H9 (cell line): ENCODE measurements around the gene SIGLEC8. TPM values are rescaled to one million over a fixed set of nuclear protein-coding genes. Genes with fewer than 3 reads are reported as not detected.

Source experiments
- DNase-seq: peaks from one replicate; pipeline ENCODE4 v3.0.0-alpha.2; 2017
- H2AFZ ChIP-seq: one replicate; pipeline ENCODE4 v1.6.1; 2013; ENCODE audit warnings: mild to moderate bottlenecking, low read length, control low read depth, moderate library complexity
- H2AK5ac ChIP-seq: 2 replicates; pipeline ENCODE4 v1.6.1; 2013; ENCODE audit warnings: low read length, control low read depth, mixed read lengths; ENCODE audit not compliant: insufficient read length
- H2BK120ac ChIP-seq: one replicate; pipeline ENCODE4 v1.6.1; 2013; ENCODE audit warnings: low read depth, mild to moderate bottlenecking, low read length, control low read depth, inconsistent platforms; ENCODE audit not compliant: poor library complexity, severe bottlenecking
- H2BK12ac ChIP-seq: 2 replicates; pipeline ENCODE4 v1.6.1; 2013; ENCODE audit warnings: low read length, control low read depth, mixed read lengths, low read depth; ENCODE audit not compliant: insufficient read length
- H2BK15ac ChIP-seq: 2 replicates; pipeline ENCODE4 v1.6.1; 2013; ENCODE audit warnings: low read depth, low read length, control low read depth
- H2BK20ac ChIP-seq: one replicate; pipeline ENCODE4 v1.6.1; 2013; ENCODE audit warnings: low read depth, mild to moderate bottlenecking, low read length, control low read depth, inconsistent platforms; ENCODE audit not compliant: poor library complexity, severe bottlenecking
- H2BK5ac ChIP-seq: 2 replicates; pipeline ENCODE4 v1.6.1; 2013; ENCODE audit warnings: low read length, control low read depth, mixed read lengths; ENCODE audit not compliant: insufficient read length
- H3K14ac ChIP-seq: 2 replicates; pipeline ENCODE4 v1.6.1; 2013; ENCODE audit warnings: low read length, control low read depth; ENCODE audit not compliant: insufficient read depth
- H3K18ac ChIP-seq: 2 replicates; pipeline ENCODE4 v1.6.1; 2013; ENCODE audit warnings: low read depth, mild to moderate bottlenecking, mixed read lengths, low read length, control low read depth; ENCODE audit not compliant: insufficient read length
- H3K23ac ChIP-seq: 2 replicates; pipeline ENCODE4 v1.6.1; 2013; ENCODE audit warnings: low read length, control low read depth, mixed read lengths, low read depth; ENCODE audit not compliant: insufficient read length
- H3K23me2 ChIP-seq: 2 replicates; pipeline ENCODE4 v1.6.1; 2013; ENCODE audit warnings: low read depth, mild to moderate bottlenecking, mixed read lengths, low read length, control low read depth; ENCODE audit not compliant: insufficient read length, poor library complexity, severe bottlenecking
- H3K27ac ChIP-seq: 2 replicates; pipeline ENCODE4 v1.5.1; 2013; ENCODE audit warnings: low read length, control low read depth, mixed read lengths, low read depth; ENCODE audit not compliant: insufficient read length
- H3K27me3 ChIP-seq: 2 replicates; pipeline ENCODE4 v1.6.1; 2013; ENCODE audit warnings: low read length, control low read depth, inconsistent platforms; ENCODE audit not compliant: insufficient read depth
- H3K4ac ChIP-seq: 2 replicates; pipeline ENCODE4 v1.6.1; 2013; ENCODE audit warnings: low read depth, mild to moderate bottlenecking, control low read depth, inconsistent platforms, low read length, moderate library complexity
- H3K4me1 ChIP-seq: 2 replicates; pipeline ENCODE4 v1.6.1; 2013; ENCODE audit warnings: low read length, control low read depth, inconsistent platforms; ENCODE audit not compliant: insufficient read depth
- H3K4me2 ChIP-seq: 2 replicates; pipeline ENCODE4 v1.6.1; 2013; ENCODE audit warnings: low read length, control low read depth, mixed read lengths; ENCODE audit not compliant: insufficient read length, insufficient read depth
- H3K56ac ChIP-seq: 2 replicates; pipeline ENCODE4 v1.6.1; 2013; ENCODE audit warnings: low read depth, mild to moderate bottlenecking, mixed read lengths, low read length, control low read depth; ENCODE audit not compliant: insufficient read length
- H3K79me1 ChIP-seq: 2 replicates; pipeline ENCODE4 v1.6.1; 2013; ENCODE audit warnings: low read depth, mild to moderate bottlenecking, moderate library complexity, low read length, control low read depth, inconsistent platforms; ENCODE audit not compliant: insufficient read depth, poor library complexity, severe bottlenecking
- H3K79me2 ChIP-seq: 2 replicates; pipeline ENCODE4 v1.6.1; 2013; ENCODE audit warnings: low read length, control low read depth, inconsistent platforms; ENCODE audit not compliant: insufficient read depth
- H3K9ac ChIP-seq: 2 replicates; pipeline ENCODE4 v1.6.1; 2013; ENCODE audit warnings: low read length, control low read depth, mixed read lengths; ENCODE audit not compliant: insufficient read length; ENCODE audit errors: extremely low read depth
- H3K9me3 ChIP-seq: one replicate; pipeline ENCODE4 v1.6.1; 2013; ENCODE audit warnings: low read depth, low read length, inconsistent platforms; ENCODE audit not compliant: control insufficient read depth
- H3T11ph ChIP-seq: one replicate; pipeline ENCODE4 v1.6.1; 2013; ENCODE audit warnings: mild to moderate bottlenecking, low read length, control low read depth, inconsistent platforms
- H4K20me1 ChIP-seq: one replicate; pipeline ENCODE4 v1.6.1; 2013; ENCODE audit not compliant: control insufficient read depth, insufficient read length, insufficient read depth
- H4K5ac ChIP-seq: 2 replicates; pipeline ENCODE4 v1.6.1; 2013; ENCODE audit warnings: low read depth, mild to moderate bottlenecking, mixed read lengths, low read length, control low read depth; ENCODE audit not compliant: insufficient read length
- H4K8ac ChIP-seq: replicated peaks from 2 replicates; pipeline ENCODE4 v1.6.1; 2013; ENCODE audit warnings: low read length, control low read depth, mixed read lengths, low read depth; ENCODE audit not compliant: insufficient read length
- H4K91ac ChIP-seq: 2 replicates; pipeline ENCODE4 v1.6.1; 2013; ENCODE audit warnings: low read depth, mild to moderate bottlenecking, moderate library complexity, mixed read lengths, low read length, control low read depth; ENCODE audit not compliant: insufficient read length
- H3K27ac Mint-ChIP-seq, 3 experiments: 2 replicates in 2 of 3; 3 replicates in 1 of 3; pipeline ENCODE4 v1.8.0; 2020 to 2021; ENCODE audit warnings: mixed read lengths in 3 of 3, mild to moderate bottlenecking in 1 of 3, moderate library complexity in 1 of 3
- H3K27me3 Mint-ChIP-seq: 2 replicates; pipeline ENCODE4 v1.8.0; 2021; ENCODE audit warnings: low read depth, mild to moderate bottlenecking, moderate library complexity, mixed read lengths
- H3K36me3 Mint-ChIP-seq, 3 experiments: 2 replicates in 2 of 3; 3 replicates in 1 of 3; pipeline ENCODE4 v1.8.0; 2020 to 2021; ENCODE audit warnings: low read depth in 3 of 3, mixed read lengths in 3 of 3; ENCODE audit not compliant: insufficient read depth in 1 of 3
- H3K4me1 Mint-ChIP-seq, 2 experiments: 2 replicates each; pipeline ENCODE4 v1.8.0; 2020; ENCODE audit warnings: mixed read lengths in 2 of 2
- H3K4me3 Mint-ChIP-seq, 2 experiments: 2 replicates in 1 of 2; 3 replicates in 1 of 2; pipeline ENCODE4 v1.8.0; 2020 to 2021; ENCODE audit warnings: mild to moderate bottlenecking in 2 of 2, mixed read lengths in 2 of 2, moderate library complexity in 1 of 2
- H3K9me3 Mint-ChIP-seq, 2 experiments: 2 replicates in 1 of 2; 3 replicates in 1 of 2; pipeline ENCODE4 v1.8.0; 2020; ENCODE audit warnings: mild to moderate bottlenecking in 2 of 2, mixed read lengths in 2 of 2, moderate library complexity in 1 of 2
- WGBS: extraction: QIAGEN DNeasy Blood & Tissue Kit; methylation state at CpG from one replicate; pipeline ENCODE4 v1.1.7; 2013; ENCODE audit warnings: missing lambda C conversion rate, low lambda C conversion rate, mixed read lengths; ENCODE audit not compliant: insufficient read length; ENCODE audit errors: extremely low coverage; 5-methylcytosine and 5-hydroxymethylcytosine counted together
- total RNA-seq: library from RNA; stranded (reverse); gene quantifications from 2 replicates; pipeline ENCODE4 v1.2.1, GENCODE V29; 2021
- TF ChIP-seq, protein P1 (sequence below): fragments of 200-600 bp; sonication (generic); conservative IDR thresholded peaks from 3 replicates; pipeline ENCODE4 v1.8.0; 2021; ENCODE audit warnings: antibody characterized with exemption, mild to moderate bottlenecking

Gene SIGLEC8
- total RNA-seq, 1 experiment from 2014 or later: not detected

DNA sequence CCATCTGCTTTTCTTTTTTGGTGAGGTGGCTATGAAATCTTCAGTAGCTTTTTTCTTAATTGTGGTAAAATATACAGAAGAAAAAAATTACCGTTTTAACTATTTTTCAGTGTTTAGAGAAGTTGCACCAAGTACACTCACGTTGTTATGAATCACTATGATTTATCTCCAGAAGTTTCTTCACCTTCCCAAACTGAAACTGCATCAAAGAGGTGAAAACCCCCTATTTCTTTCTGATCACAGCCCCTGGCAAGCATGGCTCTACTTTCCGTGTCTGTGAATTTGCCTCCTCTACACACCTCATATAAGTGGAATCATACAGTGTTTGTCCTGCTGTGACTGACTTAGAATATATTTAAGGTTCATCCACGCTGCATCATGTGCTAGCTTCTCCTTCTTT, 25.2 kb downstream of the SIGLEC8 start:
- no peak overlapping the region for H4K8ac ChIP-seq
- no CpG with 5 or more reads among the region's 4 CpGs for WGBS
- no peak overlapping the region for H3K4me3 Mint-ChIP-seq

More for the DNA sequence above, 25.2 kb downstream of the SIGLEC8 start:
- Histone ChIP-seq H3K14ac (no peak overlapping the region), H3K56ac (no peak overlapping the region), H3K27ac (no peak overlapping the region), H2BK5ac (no peak overlapping the region), H3T11ph (no peak overlapping the region), H3K4me2 (no peak overlapping the region), H3K4ac (no peak overlapping the region), H3K23me2 (no peaks in the 10 kb centered on the region), H3K9me3 (no peaks in the 10 kb centered on the region), H3K79me2 (no peaks in the 10 kb centered on the region), H2AFZ (no peak overlapping the region), H3K18ac (no peak overlapping the region), H4K91ac (no peak overlapping the region), H4K20me1 (no peaks in the 10 kb centered on the region), H3K4me1 (no peaks in the 10 kb centered on the region), H2AK5ac (no peak overlapping the region), H2BK12ac (no peak overlapping the region), H3K9ac (no peak overlapping the region), H2BK20ac (no peak overlapping the region), H4K5ac (no peak overlapping the region), H2BK15ac (no peak overlapping the region), H3K23ac (no peak overlapping the region), H2BK120ac (no peak overlapping the region), H3K79me1 (no peaks in the 10 kb centered on the region), H3K27me3 (no peaks in the 10 kb centered on the region)
- Mint-ChIP-seq H3K4me1 (peaks cover 0 to under 1% of the 10 kb centered on the region in 2 experiments; a peak in 2 of 4 replicates), H3K27me3 (peaks cover 56% of the 10 kb centered on the region), H3K36me3 (no peaks in the 10 kb centered on the region), H3K27ac (no peak overlapping the region), H3K9me3 (peaks cover 0 to 21% of the 10 kb centered on the region in 2 experiments; a peak in 3 of 5 replicates)
- TF ChIP-seq, protein P1, sequence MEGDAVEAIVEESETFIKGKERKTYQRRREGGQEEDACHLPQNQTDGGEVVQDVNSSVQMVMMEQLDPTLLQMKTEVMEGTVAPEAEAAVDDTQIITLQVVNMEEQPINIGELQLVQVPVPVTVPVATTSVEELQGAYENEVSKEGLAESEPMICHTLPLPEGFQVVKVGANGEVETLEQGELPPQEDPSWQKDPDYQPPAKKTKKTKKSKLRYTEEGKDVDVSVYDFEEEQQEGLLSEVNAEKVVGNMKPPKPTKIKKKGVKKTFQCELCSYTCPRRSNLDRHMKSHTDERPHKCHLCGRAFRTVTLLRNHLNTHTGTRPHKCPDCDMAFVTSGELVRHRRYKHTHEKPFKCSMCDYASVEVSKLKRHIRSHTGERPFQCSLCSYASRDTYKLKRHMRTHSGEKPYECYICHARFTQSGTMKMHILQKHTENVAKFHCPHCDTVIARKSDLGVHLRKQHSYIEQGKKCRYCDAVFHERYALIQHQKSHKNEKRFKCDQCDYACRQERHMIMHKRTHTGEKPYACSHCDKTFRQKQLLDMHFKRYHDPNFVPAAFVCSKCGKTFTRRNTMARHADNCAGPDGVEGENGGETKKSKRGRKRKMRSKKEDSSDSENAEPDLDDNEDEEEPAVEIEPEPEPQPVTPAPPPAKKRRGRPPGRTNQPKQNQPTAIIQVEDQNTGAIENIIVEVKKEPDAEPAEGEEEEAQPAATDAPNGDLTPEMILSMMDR: no peak
- no peak for DNase-seq
